Spleen (tissue), 11 donors: ENCODE measurements around the gene CREB3L2. TPM values are rescaled to one million over a fixed set of nuclear protein-coding genes. Genes with fewer than 3 reads are reported as not detected.

ENCODE experiments used
- DNase-seq: peaks from one replicate; pipeline ENCODE4 v3.0.0-alpha.2; 2020
- H3K27ac ChIP-seq, 8 donors: fragments of 200-600 bp; sonication (generic) in 7 of 8; 1 replicate in 4 of 8; 2 replicates in 4 of 8; pipeline versions ENCODE4 v1.5.0 to v1.8.0; 2016 to 2021; ENCODE audit warnings: inconsistent platforms in 4 of 8, mild to moderate bottlenecking in 4 of 8, moderate library complexity in 1 of 8
- H3K27me3 ChIP-seq, 7 donors: fragments of 200-600 bp; sonication (generic) in 6 of 7; replicated peaks in 1 of 7; 1 replicate in 4 of 7; 2 replicates in 3 of 7; pipeline versions ENCODE4 v1.5.0 to v1.8.0; 2016 to 2021; ENCODE audit warnings: inconsistent platforms in 3 of 7, mild to moderate bottlenecking in 1 of 7
- H3K36me3 ChIP-seq, 6 donors: fragments of 200-600 bp; sonication (generic) in 5 of 6; 1 replicate in 4 of 6; 2 replicates in 2 of 6; pipeline versions ENCODE4 v1.5.0 to v1.8.0; 2016 to 2021; ENCODE audit warnings: inconsistent platforms in 2 of 6
- H3K4me1 ChIP-seq, 6 donors: fragments of 200-600 bp; sonication (generic) in 5 of 6; 1 replicate in 3 of 6; 2 replicates in 3 of 6; pipeline versions ENCODE4 v1.5.0 to v1.8.0; 2016 to 2021; ENCODE audit warnings: inconsistent platforms in 3 of 6
- H3K4me3 ChIP-seq, 8 donors: fragments of 200-600 bp; sonication (generic) in 7 of 8; 1 replicate in 4 of 8; 2 replicates in 4 of 8; pipeline versions ENCODE4 v1.5.0 to v1.8.0; 2016 to 2021; ENCODE audit warnings: inconsistent platforms in 4 of 8, mild to moderate bottlenecking in 4 of 8, moderate library complexity in 2 of 8
- H3K9me3 ChIP-seq, 8 donors: fragments of 200-600 bp; sonication (generic) in 7 of 8; 1 replicate in 4 of 8; 2 replicates in 4 of 8; pipeline versions ENCODE4 v1.5.0 to v1.8.0; 2016 to 2021; ENCODE audit warnings: inconsistent platforms in 4 of 8
- CTCF ChIP-seq, 11 experiments: fragments of 200-600 bp in 7 of 11; fragments of 450-650 bp in 4 of 11; sonication (generic) in 4 of 11; IDR thresholded peaks in 8 of 11; conservative IDR thresholded peaks in 3 of 11; 1 replicate in 7 of 11; 2 replicates in 4 of 11; pipeline versions ENCODE4 v1.4.0 to v1.8.0; 2016 to 2021; ENCODE audit warnings: antibody characterized with exemption in 11 of 11, inconsistent platforms in 4 of 11, mild to moderate bottlenecking in 1 of 11
- POLR2A ChIP-seq, 3 donors: fragments of 450-650 bp; IDR thresholded peaks; one replicate each; pipeline ENCODE4 v1.5.1; 2017; ENCODE audit warnings: antibody characterized with exemption in 3 of 3, mild to moderate bottlenecking in 1 of 3
- POLR2AphosphoS5 ChIP-seq, 3 donors: sonication (generic); formaldehyde crosslinking; IDR thresholded peaks; one replicate each; pipeline ENCODE4 v1.5.1; 2017; ENCODE audit warnings: antibody characterized with exemption in 3 of 3
- WGBS, 5 donors: extraction: QIAGEN DNeasy Blood & Tissue Kit in 3 of 5; methylation state at CpG; one replicate each; pipeline versions ENCODE4 v1.1.5 to v1.1.7; 2013 to 2018; 5-methylcytosine and 5-hydroxymethylcytosine counted together
- intact Hi-C: fragments of 100-400 bp; cut with DNase I; formaldehyde crosslinking; loops from one replicate; pipeline ENCODE4 v1.15.0; 2023; ENCODE audit warnings: low total_unique reads
- polyA plus RNA-seq, 3 donors: library from polyadenylated mRNA; stranded (reverse); fragments of 200-250 nt; gene quantifications; one replicate each; pipeline ENCODE4 v1.2.1, GENCODE V29; 2013
- total RNA-seq, 7 donors: library from RNA; depleted of rRNA in 3 of 7; stranded (reverse); fragments of >200 nt in 3 of 7; fragmentation: NEBNext Ultra II Directional in 4 of 7; extraction: Animal tissue kit (Norgen Biotek cat#: 25700) in 4 of 7; gene quantifications; one replicate each; pipeline versions ENCODE4 v1.1.0 to v1.2.1, GENCODE V29; 2016 to 2021
- donor health status: healthy with polysubstance abuse.
- donor health status: DM: no; HTN: no; CAD: no; lungs with moderate emphysema.
- donor health status: DM: no; HTN: no; CAD: no.
- donor health status: Bipolar disorder and iron deficiency.
- donor health status: healthy.
- donor health status: DM: no; HTN: no; CAD: no.
- donor health status: DM: yes; HTN: yes; CAD: no.

Gene CREB3L2
- total and polyA plus RNA-seq, 10 donors, result 3.5 to 68.4 (median 42.4) TPM

DNA sequence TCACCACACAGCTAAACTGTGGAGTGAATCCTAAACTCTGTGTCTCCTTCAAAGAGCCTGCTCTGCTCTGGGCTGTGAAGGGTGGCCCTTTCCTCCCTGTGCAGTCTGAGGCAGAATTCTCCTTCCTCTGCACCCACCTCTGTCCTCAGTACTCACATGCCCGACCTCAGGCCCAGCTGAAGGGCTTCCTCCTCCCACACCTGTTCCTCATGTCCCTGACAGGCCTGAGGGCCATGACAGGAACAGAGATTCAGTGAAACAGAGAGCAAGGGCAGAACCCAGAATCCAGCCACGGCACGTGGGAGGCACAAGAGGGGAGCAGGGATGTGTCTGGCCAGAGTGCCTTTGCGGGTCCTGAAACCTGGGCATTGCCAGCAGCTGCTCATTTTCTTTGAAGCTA lies 13.9 kb downstream of the CREB3L2 start:
- intact Hi-C loops, result no loop called here
- Histone ChIP-seq H3K27me3 (no peaks in the 10 kb centered on the region), H3K9me3 (peaks cover 0 to 5% (median 4%) of the 10 kb centered on the region in 8 donors), H3K4me3 (no peak overlapping the region), H3K27ac (peak overlapping the region in 6 of 8 donors; percentile 0 to 89 (median 74)), H3K36me3 (peaks cover 0 to 9% (median 0%) of the 10 kb centered on the region in 6 donors), H3K4me1 (peaks cover 24 to 95% (median 75%) of the 10 kb centered on the region in 6 donors)
- WGBS, 5 donors, result 44 to 61% (median 46%) methylated on average over 4 of the region's 4 CpGs
- TF ChIP-seq POLR2A (IDR thresholded peaks at IDR 0.05) (no peak), POLR2AphosphoS5 (IDR thresholded peaks at IDR 0.05) (peak in 2 of 3 donors; percentile 59 to 68)
- no peak for DNase-seq

- TF ChIP-seq CTCF (IDR thresholded peaks at IDR 0.05 in 8 of 11, conservative IDR thresholded peaks at IDR 0.05 in 3 of 11) (no peak), POLR2A (IDR thresholded peaks at IDR 0.05) (no peak), POLR2AphosphoS5 (IDR thresholded peaks at IDR 0.05) (no peak)
- H3K27me3 ChIP-seq, result no peaks in the 10 kb centered on the region
- no peak overlapping the region for H3K4me3 ChIP-seq
- H3K27ac ChIP-seq, result peak overlapping the region in 7 of 8 donors; percentile 0 to 89 (median 71)
- H3K36me3 ChIP-seq, result peaks cover 0 to 13% (median 0%) of the 10 kb centered on the region in 6 donors
- peaks cover 20 to 91% (median 71%) of the 10 kb centered on the region in 6 donors for H3K4me1 ChIP-seq
- intact Hi-C loops, result no loop called here
- 84 to 91% (median 88%) methylated on average over 5 of the region's 5 CpGs for WGBS, 5 donors
- no peak for DNase-seq
- H3K9me3 ChIP-seq, result peaks cover 0 to 9% (median 8%) of the 10 kb centered on the region in 8 donors
Measured at GRCh38 chr7:137987563-137987962, 14.3 kb downstream of the CREB3L2 start.

DNA sequence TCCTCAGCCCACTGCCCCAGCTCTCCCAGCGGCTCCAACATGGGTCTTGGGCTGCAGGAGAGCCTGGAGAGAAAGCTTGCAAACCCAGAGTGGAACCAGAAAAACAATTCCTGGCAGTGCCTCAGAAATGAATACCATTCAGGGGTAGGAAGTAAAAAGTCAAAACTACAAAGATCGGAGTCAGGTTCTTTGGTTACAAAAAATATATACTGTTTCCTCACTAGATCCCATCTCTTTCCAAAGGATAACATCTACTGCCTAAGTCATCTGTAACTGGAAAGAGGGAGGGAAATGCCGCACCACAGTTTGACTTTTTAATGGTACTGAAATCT lies 14.9 kb downstream of the CREB3L2 start:
- Histone ChIP-seq H3K4me1 (peaks cover 15 to 89% (median 65%) of the 10 kb centered on the region in 6 donors), H3K4me3 (no peak overlapping the region), H3K27me3 (no peaks in the 10 kb centered on the region), H3K27ac (peak overlapping the region; percentile 30 to 89 (median 64)), H3K36me3 (peaks cover 0 to 18% (median 0%) of the 10 kb centered on the region in 6 donors), H3K9me3 (peaks cover 0 to 15% (median 14%) of the 10 kb centered on the region in 8 donors)
- TF ChIP-seq POLR2A (IDR thresholded peaks at IDR 0.05), result no peak
- no peak for TF ChIP-seq CTCF (IDR thresholded peaks at IDR 0.05 in 8 of 11, conservative IDR thresholded peaks at IDR 0.05 in 3 of 11)
- no peak for TF ChIP-seq POLR2AphosphoS5 (IDR thresholded peaks at IDR 0.05)
- DNase-seq, result no peak
- intact Hi-C loops, result no loop called here
- WGBS, 5 donors, result 78 to 93% (median 91%) methylated on average over 3 of the region's 3 CpGs

GRCh38 chr7:137986252-137987017 lies 15.5 kb downstream of the CREB3L2 start:
- 66 to 77% (median 70%) methylated on average over 14 of the region's 14 CpGs for WGBS, 5 donors
- Histone ChIP-seq H3K4me3 (no peak overlapping the region), H3K4me1 (peaks cover 14 to 91% (median 66%) of the 10 kb centered on the region in 6 donors), H3K9me3 (peaks cover 0 to 17% (median 14%) of the 10 kb centered on the region in 8 donors), H3K36me3 (peaks cover 0 to 18% (median 0%) of the 10 kb centered on the region in 6 donors), H3K27ac (peak overlapping the region; percentile 30 to 89 (median 64)), H3K27me3 (no peaks in the 10 kb centered on the region)
- TF ChIP-seq POLR2AphosphoS5 (IDR thresholded peaks at IDR 0.05) (peak in 2 of 3 donors; percentile 25 to 40), CTCF (IDR thresholded peaks at IDR 0.05 in 8 of 11, conservative IDR thresholded peaks at IDR 0.05 in 3 of 11) (no peak)
- intact Hi-C loops, result no loop called here
- no peak for DNase-seq
